ENCODE results near the gene COL23A1. TPM values are rescaled to one million over a fixed set of nuclear protein-coding genes. Genes with fewer than 3 reads are reported as not detected.

COL23A1 gene
- total RNA-seq, 1 donor from 2014 or later = 20.4 TPM

- ATAC-seq = no peak
- DNase-seq = no peak
- intact Hi-C loops (cut with micrococcal nuclease) = no loop called here
Observed at GRCh38 chr5:178537467-178538371, 52.5 kb downstream of the COL23A1 start.

GRCh38 chr5:178536541-178537466 lies 53.4 kb downstream of the COL23A1 start:
- intact Hi-C loops (cut with micrococcal nuclease) = no loop called here
- DNase-seq = no peak
- no peak for ATAC-seq

- ATAC-seq = peak; percentile 97
- DNase-seq = peak; percentile 84
- intact Hi-C loops (cut with micrococcal nuclease) = no loop called here
Observed at GRCh38 chr5:178535299-178536175, 54.7 kb downstream of the COL23A1 start.

GRCh38 chr5:178533136-178533535 lies 57.1 kb downstream of the COL23A1 start:
- ATAC-seq = no peak
- intact Hi-C loops (cut with micrococcal nuclease) = no loop called here
- no peak for DNase-seq

GRCh38 chr5:178532666-178533065 lies 57.5 kb downstream of the COL23A1 start:
- ATAC-seq = no peak
- no peak for DNase-seq
- intact Hi-C loops (cut with micrococcal nuclease) = no loop called here

- no peak for DNase-seq
- ATAC-seq = no peak
- intact Hi-C loops (cut with micrococcal nuclease) = no loop called here
Observed at GRCh38 chr5:178532236-178532635, 58.0 kb downstream of the COL23A1 start.

GRCh38 chr5:178531786-178532185 lies 58.4 kb downstream of the COL23A1 start:
- intact Hi-C loops (cut with micrococcal nuclease) = no loop called here
- ATAC-seq (no peak), DNase-seq (no peak)

- intact Hi-C loops (cut with micrococcal nuclease) = no loop called here
- DNase-seq (no peak), ATAC-seq (no peak)
Observed at GRCh38 chr5:178530526-178530925, 59.7 kb downstream of the COL23A1 start.

GRCh38 chr5:178529080-178529479 lies 61.1 kb downstream of the COL23A1 start:
- ATAC-seq (no peak), DNase-seq (no peak)
- intact Hi-C loops (cut with micrococcal nuclease) = no loop called here

GRCh38 chr5:178527458-178528307 lies 62.5 kb downstream of the COL23A1 start:
- intact Hi-C loops (cut with micrococcal nuclease) = no loop called here
- ATAC-seq (peak; percentile 95), DNase-seq (peak; percentile 87)

- DNase-seq (no peak), ATAC-seq (peak; percentile 47)
- intact Hi-C loops (cut with micrococcal nuclease) = no loop called here
Observed at GRCh38 chr5:178526773-178527457, 63.3 kb downstream of the COL23A1 start.

GRCh38 chr5:178525906-178526732 lies 64.1 kb downstream of the COL23A1 start:
- DNase-seq (no peak), ATAC-seq (peak; percentile 3)
- intact Hi-C loops (cut with micrococcal nuclease) = no loop called here

- ATAC-seq = no peak
- no peak for DNase-seq
- intact Hi-C loops (cut with micrococcal nuclease) = no loop called here
Observed at GRCh38 chr5:178524093-178524882, 65.9 kb downstream of the COL23A1 start.

- no peak for ATAC-seq
- intact Hi-C loops (cut with micrococcal nuclease) = no loop called here
Observed at GRCh38 chr5:178522361-178522760, 67.8 kb downstream of the COL23A1 start.

GRCh38 chr5:178520851-178521250 lies 69.3 kb downstream of the COL23A1 start:
- DNase-seq (no peak), ATAC-seq (no peak)
- intact Hi-C loops (cut with micrococcal nuclease) = no loop called here

More at GRCh38 chr5:178522361-178522760, 67.8 kb downstream of the COL23A1 start:
- DNase-seq = no peak

GRCh38 chr5:178519804-178520203 lies 70.4 kb downstream of the COL23A1 start:
- DNase-seq (no peak), ATAC-seq (no peak)
- intact Hi-C loops (cut with micrococcal nuclease) = no loop called here

All from left ventricle myocardium superior (tissue), 1 donor.